Smooth muscle cell (in vitro differentiated cells): ENCODE data around the gene OR2AK2. TPM values are rescaled to one million over a fixed set of nuclear protein-coding genes. Genes with fewer than 3 reads are reported as not detected.

Source experiments
- DNase-seq: peaks from one replicate; lab custom pipeline; 2025; ENCODE audit not compliant: unreplicated experiment; lab: John Stamatoyannopoulos, UW
- H2AFZ ChIP-seq: fragments of 200-600 bp; sonication (generic); 2 replicates; pipeline ENCODE4 v1.6.0; 2016; ENCODE audit warnings: antibody characterized with exemption, low read depth, mild to moderate bottlenecking
- H3F3A ChIP-seq: fragments of 200-600 bp; sonication (generic); 2 replicates; pipeline ENCODE4 v1.6.0; 2017; ENCODE audit warnings: antibody characterized with exemption, low read depth
- H3K27ac ChIP-seq: fragments of 200-600 bp; sonication (generic); 2 replicates; pipeline ENCODE4 v1.5.1; 2016; ENCODE audit warnings: low read depth, mild to moderate bottlenecking
- H3K27me3 ChIP-seq: fragments of 200-600 bp; sonication (generic); 2 replicates; pipeline ENCODE4 v1.6.1; 2016; ENCODE audit warnings: low read depth, mild to moderate bottlenecking
- H3K36me3 ChIP-seq: fragments of 200-600 bp; sonication (generic); 2 replicates; pipeline ENCODE4 v1.5.1; 2016; ENCODE audit warnings: low read depth
- H3K4me1 ChIP-seq: fragments of 200-600 bp; sonication (generic); 2 replicates; pipeline ENCODE4 v1.5.1; 2016; ENCODE audit warnings: low read depth
- H3K4me2 ChIP-seq: fragments of 200-600 bp; sonication (generic); 2 replicates; pipeline ENCODE4 v1.6.0; 2016; ENCODE audit warnings: mild to moderate bottlenecking
- H3K4me3 ChIP-seq: fragments of 200-600 bp; sonication (generic); 2 replicates; pipeline ENCODE4 v1.5.1; 2016; ENCODE audit warnings: mild to moderate bottlenecking
- H3K79me2 ChIP-seq: fragments of 200-600 bp; sonication (generic); 2 replicates; pipeline ENCODE4 v1.6.0; 2016; ENCODE audit warnings: low read depth, mild to moderate bottlenecking
- H3K9ac ChIP-seq: fragments of 200-600 bp; sonication (generic); 2 replicates; pipeline ENCODE4 v1.6.0; 2016; ENCODE audit warnings: low read depth
- H3K9me3 ChIP-seq: fragments of 200-600 bp; sonication (generic); replicated peaks from 2 replicates; pipeline ENCODE4 v1.5.1; 2016; ENCODE audit warnings: low read depth
- H4K20me1 ChIP-seq: fragments of 200-600 bp; sonication (generic); 2 replicates; pipeline ENCODE4 v1.6.0; 2016; ENCODE audit warnings: low read depth
- WGBS: methylation state at CpG from one replicate; pipeline ENCODE4 v1.1.7; 2016; ENCODE audit warnings: low lambda C conversion rate; 5-methylcytosine and 5-hydroxymethylcytosine counted together
- polyA plus RNA-seq: library from polyadenylated mRNA; unstranded; fragments of >200 nt; fragmentation: Nextera tagmentation; extraction: Ambion mirVana; gene quantifications from 2 replicates; pipeline ENCODE4 v1.2.1, GENCODE V29; 2016
- small RNA-seq: library from RNA; depleted of rRNA; stranded (forward); fragments of <200 nt; gene quantifications from one replicate; pipeline ENCODE3, GENCODE V24; 2014
- total RNA-seq: library from RNA; depleted of rRNA; stranded (reverse); fragments of >200 nt; gene quantifications from 2 replicates; pipeline ENCODE4 v1.2.3, GENCODE V29; 2014
- TF ChIP-seq, protein P1 (sequence below): fragments of 200-600 bp; sonication (generic); IDR thresholded peaks from 2 replicates; pipeline ENCODE4 v1.5.1; 2017; ENCODE audit warnings: borderline replicate concordance, mild to moderate bottlenecking, antibody characterized with exemption; ENCODE audit not compliant: insufficient read depth, poor library complexity, severe bottlenecking

The OR2AK2 gene
- total and polyA plus RNA-seq, 2 experiments from 2014 or later, result not detected

DNA sequence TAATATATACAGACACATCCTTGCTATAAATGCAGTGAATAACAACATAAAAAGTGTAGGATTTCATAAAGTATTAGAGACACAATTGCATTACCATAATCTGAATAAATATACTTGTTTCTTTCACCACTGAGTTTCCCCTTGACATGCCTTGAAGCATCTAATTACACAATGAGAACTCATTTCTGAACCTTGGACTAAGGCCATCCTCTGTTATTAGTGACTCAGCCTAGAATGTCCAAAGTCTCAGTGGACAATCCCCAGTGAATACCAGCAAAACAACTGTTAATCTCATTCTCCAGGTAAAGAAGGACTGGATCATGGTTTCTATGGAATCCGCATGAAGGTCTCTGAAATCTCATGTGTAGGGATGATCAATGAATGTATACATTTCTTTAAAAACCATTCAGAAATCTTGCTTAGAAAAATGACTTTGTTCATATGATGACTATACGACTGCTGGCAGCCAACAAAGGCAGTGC lies 48.2 kb downstream of the OR2AK2 start, which contains the start of gene OR2L5:
TSS of gene OR2L5 (plus strand) at position 432 of the 482 bp plus-strand sequence. CDS start 8,288 bp downstream, outside the sequence.
- no peaks in the 10 kb centered on the region for H3K79me2 ChIP-seq
- no peaks in the 10 kb centered on the region for H3K4me1 ChIP-seq
- no peak for DNase-seq
- no peaks in the 10 kb centered on the region for H3K36me3 ChIP-seq
- H3K27me3 ChIP-seq, result no peaks in the 10 kb centered on the region
- no peak within 1 kb of the TSS for H2AFZ ChIP-seq
- H3K4me2 ChIP-seq, result no peak within 1 kb of the TSS
- peaks cover 17% of the 10 kb centered on the region for H3K9me3 ChIP-seq
- TF ChIP-seq, protein P1, sequence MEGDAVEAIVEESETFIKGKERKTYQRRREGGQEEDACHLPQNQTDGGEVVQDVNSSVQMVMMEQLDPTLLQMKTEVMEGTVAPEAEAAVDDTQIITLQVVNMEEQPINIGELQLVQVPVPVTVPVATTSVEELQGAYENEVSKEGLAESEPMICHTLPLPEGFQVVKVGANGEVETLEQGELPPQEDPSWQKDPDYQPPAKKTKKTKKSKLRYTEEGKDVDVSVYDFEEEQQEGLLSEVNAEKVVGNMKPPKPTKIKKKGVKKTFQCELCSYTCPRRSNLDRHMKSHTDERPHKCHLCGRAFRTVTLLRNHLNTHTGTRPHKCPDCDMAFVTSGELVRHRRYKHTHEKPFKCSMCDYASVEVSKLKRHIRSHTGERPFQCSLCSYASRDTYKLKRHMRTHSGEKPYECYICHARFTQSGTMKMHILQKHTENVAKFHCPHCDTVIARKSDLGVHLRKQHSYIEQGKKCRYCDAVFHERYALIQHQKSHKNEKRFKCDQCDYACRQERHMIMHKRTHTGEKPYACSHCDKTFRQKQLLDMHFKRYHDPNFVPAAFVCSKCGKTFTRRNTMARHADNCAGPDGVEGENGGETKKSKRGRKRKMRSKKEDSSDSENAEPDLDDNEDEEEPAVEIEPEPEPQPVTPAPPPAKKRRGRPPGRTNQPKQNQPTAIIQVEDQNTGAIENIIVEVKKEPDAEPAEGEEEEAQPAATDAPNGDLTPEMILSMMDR, result no peak
- H3K4me3 ChIP-seq, result no peak within 1 kb of the TSS
- no peak within 1 kb of the TSS for H3K9ac ChIP-seq
- WGBS, result 82% methylated on average over 2 of the region's 2 CpGs
- H4K20me1 ChIP-seq, result no peaks in the 10 kb centered on the region
- H3K27ac ChIP-seq, result no peak within 1 kb of the TSS
- H3F3A ChIP-seq, result no peaks in the 10 kb centered on the region

DNA sequence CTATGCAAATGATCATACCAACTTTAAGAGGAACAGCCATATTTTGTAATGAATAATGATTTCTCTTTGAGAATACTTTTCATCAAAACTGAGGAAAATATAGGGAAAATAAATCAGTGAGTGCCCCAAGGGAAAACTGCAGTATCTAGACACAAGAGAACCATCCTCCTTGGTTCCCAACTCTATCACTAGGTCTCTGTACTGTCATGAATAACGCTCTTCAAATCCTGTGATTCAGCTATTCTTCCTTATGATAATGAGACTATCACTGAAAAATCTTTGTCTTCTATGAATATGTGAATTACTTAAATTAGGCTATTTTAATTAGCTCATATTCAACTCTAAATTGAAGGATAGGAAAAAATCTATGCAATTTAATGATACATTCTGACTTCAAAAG lies 50.8 kb downstream of the OR2AK2 start:
- Histone ChIP-seq H3K4me1 (no peaks in the 10 kb centered on the region), H3F3A (no peaks in the 10 kb centered on the region), H3K4me2 (no peak overlapping the region), H3K79me2 (no peaks in the 10 kb centered on the region), H4K20me1 (no peaks in the 10 kb centered on the region), H3K4me3 (no peak overlapping the region), H3K27me3 (no peaks in the 10 kb centered on the region), H3K27ac (no peak overlapping the region), H3K9ac (no peak overlapping the region), H3K9me3 (peaks cover 22% of the 10 kb centered on the region), H3K36me3 (no peaks in the 10 kb centered on the region), H2AFZ (no peak overlapping the region)
- DNase-seq, result no peak
- 81% methylated on average over 1 of the region's 1 CpG for WGBS
- TF ChIP-seq, protein P1, result no peak

Small RNA genes within 50 kb of the gene (small RNA-seq; reads per million reads assigned to genes)
- gene RF00019, result not detected

Other genes with a start within 250 kb of the OR2AK2 start
- gene OR6F1, start 248.6 kb upstream of the OR2AK2 start, total RNA-seq, result not detected in 2 replicates
- gene OR6F1, start 248.6 kb upstream of the OR2AK2 start, polyA plus RNA-seq, result not detected in 2 replicates
- gene OR14K1, start 226.6 kb upstream of the OR2AK2 start, total RNA-seq, result not detected in 2 replicates
- gene OR14K1, start 226.6 kb upstream of the OR2AK2 start, polyA plus RNA-seq, result not detected in 2 replicates
- gene OR14A2, start 217.1 kb upstream of the OR2AK2 start, total RNA-seq, result not detected in 2 replicates
- gene OR14A2, start 217.1 kb upstream of the OR2AK2 start, polyA plus RNA-seq, result not detected in 2 replicates
- not detected in 2 replicates for gene OR1C1, start 204.7 kb upstream of the OR2AK2 start, total RNA-seq
- not detected in 2 replicates for gene OR1C1, start 204.7 kb upstream of the OR2AK2 start, polyA plus RNA-seq
- gene OR14A16, start 141.1 kb upstream of the OR2AK2 start, total RNA-seq, result not detected in 2 replicates
- gene OR14A16, start 141.1 kb upstream of the OR2AK2 start, polyA plus RNA-seq, result not detected in 2 replicates
- not detected in 2 replicates for gene OR11L1, start 123.3 kb upstream of the OR2AK2 start, total RNA-seq
- gene OR11L1, start 123.3 kb upstream of the OR2AK2 start, polyA plus RNA-seq, result not detected in 2 replicates
- gene TRIM58, start 108.0 kb upstream of the OR2AK2 start, total RNA-seq, result not detected in 2 replicates
- gene TRIM58, start 108.0 kb upstream of the OR2AK2 start, polyA plus RNA-seq, result 0.37 TPM in 1 of 2 replicates, not detected in the other
- 0.18 TPM in 1 of 2 replicates, not detected in the other for gene OR2W3, start 69.6 kb upstream of the OR2AK2 start, total RNA-seq
- gene OR2W3, start 69.6 kb upstream of the OR2AK2 start, polyA plus RNA-seq, result not detected in 2 replicates
- not detected in 2 replicates for gene OR2T8, start 45.0 kb upstream of the OR2AK2 start, total RNA-seq
- not detected in 2 replicates for gene OR2T8, start 45.0 kb upstream of the OR2AK2 start, polyA plus RNA-seq
- gene OR2AJ1, start 40.3 kb upstream of the OR2AK2 start, total RNA-seq, result not detected in 2 replicates
- gene OR2AJ1, start 40.3 kb upstream of the OR2AK2 start, polyA plus RNA-seq, result not detected in 2 replicates
- gene OR2L8, start 16.4 kb upstream of the OR2AK2 start, total RNA-seq, result not detected in 2 replicates
- not detected in 2 replicates for gene OR2L8, start 16.4 kb upstream of the OR2AK2 start, polyA plus RNA-seq
- not detected in 2 replicates for gene OR2L5, start 48.4 kb downstream of the OR2AK2 start, total RNA-seq
- not detected in 2 replicates for gene OR2L5, start 48.4 kb downstream of the OR2AK2 start, polyA plus RNA-seq
- not detected in 2 replicates for gene OR2L2, start 64.8 kb downstream of the OR2AK2 start, total RNA-seq
- 0.03 and 0.08 TPM in 2 replicates for gene OR2L2, start 64.8 kb downstream of the OR2AK2 start, polyA plus RNA-seq
- gene OR2L3, start 81.6 kb downstream of the OR2AK2 start, total RNA-seq, result not detected in 2 replicates
- gene OR2L3, start 81.6 kb downstream of the OR2AK2 start, polyA plus RNA-seq, result not detected in 2 replicates
- gene OR2L13, start 130.0 kb downstream of the OR2AK2 start, total RNA-seq, result not detected in 2 replicates
- gene OR2L13, start 130.0 kb downstream of the OR2AK2 start, polyA plus RNA-seq, result not detected in 2 replicates
- gene OR2M5, start 179.9 kb downstream of the OR2AK2 start, total RNA-seq, result not detected in 2 replicates
- not detected in 2 replicates for gene OR2M5, start 179.9 kb downstream of the OR2AK2 start, polyA plus RNA-seq
- not detected in 2 replicates for gene OR2M2, start 209.6 kb downstream of the OR2AK2 start, total RNA-seq
- not detected in 2 replicates for gene OR2M2, start 209.6 kb downstream of the OR2AK2 start, polyA plus RNA-seq
- gene OR2M3, start 232.0 kb downstream of the OR2AK2 start, total RNA-seq, result not detected in 2 replicates
- gene OR2M3, start 232.0 kb downstream of the OR2AK2 start, polyA plus RNA-seq, result not detected in 2 replicates